Pancreas (tissue), 10 donors: ENCODE results near the gene ZMIZ2. TPM values are rescaled to one million over a fixed set of nuclear protein-coding genes. Genes with fewer than 3 reads are reported as not detected.

ENCODE experiments used
- ATAC-seq, 4 donors: fragments of 200-7000 bp; cut with Tn5 transposase; one replicate each; pipeline versions ENCODE4 v1.8.0 to v1.9.1; 2020; ENCODE audit warnings: mild to moderate bottlenecking in 4 of 4, moderate library complexity in 4 of 4
- DNase-seq, 6 donors: peaks; one replicate each; pipeline ENCODE4 v3.0.0-alpha.2; 2020
- FAIRE-seq: peaks from 2 replicates; lab custom pipeline; 2012; peaks lifted over from hg19 to GRCh38; lab: Jason Lieb, UNC
- H3K27ac ChIP-seq, 4 donors: fragments of 200-600 bp; sonication (generic); 1 replicate in 3 of 4; 2 replicates in 1 of 4; pipeline versions ENCODE4 v1.5.0 to v1.8.0; 2020
- H3K27me3 ChIP-seq, 4 donors: fragments of 200-600 bp; one replicate each; pipeline ENCODE4 v1.8.0; 2021
- H3K36me3 ChIP-seq, 3 donors: fragments of 200-600 bp; sonication (generic) in 1 of 3; one replicate each; pipeline versions ENCODE4 v1.5.0 to v1.8.0; 2020 to 2021
- H3K4me1 ChIP-seq, 3 donors: fragments of 200-600 bp; one replicate each; pipeline ENCODE4 v1.8.0; 2021
- H3K4me3 ChIP-seq, 4 donors: fragments of 200-600 bp; sonication (generic) in 2 of 4; one replicate each; pipeline versions ENCODE4 v1.5.0 to v1.8.0; 2020 to 2021
- H3K9me3 ChIP-seq, 4 donors: fragments of 200-600 bp; one replicate each; pipeline ENCODE4 v1.8.0; 2021
- CTCF ChIP-seq, 4 donors: fragments of 200-600 bp; sonication (generic) in 3 of 4; IDR thresholded peaks; one replicate each; pipeline versions ENCODE4 v1.5.0 to v1.8.0; 2021; ENCODE audit warnings: antibody characterized with exemption in 4 of 4
- WGBS, 2 donors: extraction: QIAGEN DNeasy Blood & Tissue Kit; methylation state at CpG; one replicate each; pipeline ENCODE4 v1.1.7; 2013; 5-methylcytosine and 5-hydroxymethylcytosine counted together
- intact Hi-C, 3 donors: fragments of 100-400 bp; cut with DNase I; formaldehyde crosslinking; loops; one replicate each; pipeline versions ENCODE4 v1.11.1 to v1.14.2; 2022
- polyA plus RNA-seq, 2 donors: library from polyadenylated mRNA; stranded (reverse); fragments of 200-250 nt; gene quantifications; one replicate each; pipeline ENCODE4 v1.2.3, GENCODE V29; 2013
- total RNA-seq, 6 donors: library from RNA; stranded (reverse); fragmentation: NEBNext Ultra II Directional in 4 of 6; extraction: Animal tissue kit (Norgen Biotek cat#: 25700) in 4 of 6; gene quantifications; one replicate each; pipeline versions ENCODE4 v1.2.1 to v1.2.4, GENCODE V29; 2021 to 2023
- donor health status: healthy with polysubstance abuse.
- donor health status: DM: no; HTN: no; CAD: no; lungs with moderate emphysema.
- donor health status: DM: no; HTN: no; CAD: no.
- donor health status: control.
- donor health status: control.
- donor health status: Bipolar disorder and iron deficiency.
- donor health status: DM: yes; HTN: yes; CAD: no.
- donor health status: DM: no; HTN: no; CAD: no.
- donor health status: DM: no; HTN: no; CAD: no.
- donor health status: DM: yes; HTN: yes; CAD: no.

ZMIZ2 gene
- total and polyA plus RNA-seq, 8 donors = 38.4 to 199 (median 58.1) TPM

- no peak overlapping the region for H3K27ac ChIP-seq
- peaks cover 0 to 48% (median 3%) of the 10 kb centered on the region in 3 donors for H3K36me3 ChIP-seq
Measured at GRCh38 chr7:44757311-44757710, 8.7 kb downstream of the ZMIZ2 start.

GRCh38 chr7:44757739-44758138 is 9.1 kb downstream of the ZMIZ2 start:
- H3K27ac ChIP-seq = no peak overlapping the region
- no peak for ATAC-seq
- FAIRE-seq = no peak

More at GRCh38 chr7:44757311-44757710, 8.7 kb downstream of the ZMIZ2 start:
- no peaks in the 10 kb centered on the region for H3K4me1 ChIP-seq
- ATAC-seq (no peak), DNase-seq (no peak), FAIRE-seq (no peak)
- 83 to 88% methylated on average over 9 to 10 of the region's 10 CpGs for WGBS, 2 donors
- intact Hi-C loops = no loop called here
- H3K9me3 ChIP-seq = no peaks in the 10 kb centered on the region
- no peaks in the 10 kb centered on the region for H3K27me3 ChIP-seq
- TF ChIP-seq CTCF (IDR thresholded peaks at IDR 0.05) = no peak
- H3K4me3 ChIP-seq = no peak overlapping the region

DNA sequence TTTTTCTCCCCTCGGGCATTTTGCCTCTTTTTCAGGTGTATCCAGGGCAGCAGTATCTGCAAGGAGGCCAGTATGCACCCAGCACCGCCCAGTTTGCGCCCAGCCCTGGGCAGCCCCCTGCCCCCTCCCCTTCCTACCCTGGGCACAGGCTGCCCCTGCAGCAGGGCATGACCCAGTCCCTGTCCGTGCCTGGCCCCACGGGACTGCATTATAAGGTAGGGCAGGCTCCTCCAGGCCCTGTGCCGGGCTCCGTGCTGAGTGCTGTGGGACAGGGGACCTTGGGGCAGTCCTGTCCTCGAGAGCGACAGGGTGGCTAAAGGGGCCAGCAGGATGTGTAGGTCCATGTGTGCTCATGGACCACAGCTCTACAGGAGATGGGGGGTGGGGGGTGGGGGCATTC is 10.6 kb downstream of the ZMIZ2 start:
- peak in 2 of 6 donors; percentile 48 to 67 for DNase-seq
- intact Hi-C loops = no loop called here
- WGBS, 2 donors = 87 to 94% methylated on average over 9 of the region's 9 CpGs
- no peak for ATAC-seq
- H3K4me1 ChIP-seq = no peaks in the 10 kb centered on the region
- peaks cover 0 to 64% (median 18%) of the 10 kb centered on the region in 3 donors for H3K36me3 ChIP-seq
- H3K9me3 ChIP-seq = no peaks in the 10 kb centered on the region
- no peak overlapping the region for H3K27ac ChIP-seq
- H3K27me3 ChIP-seq = no peaks in the 10 kb centered on the region
- no peak for FAIRE-seq
- H3K4me3 ChIP-seq = no peak overlapping the region
- TF ChIP-seq CTCF (IDR thresholded peaks at IDR 0.05) = no peak

More at GRCh38 chr7:44757739-44758138, 9.1 kb downstream of the ZMIZ2 start:
- H3K4me1 ChIP-seq = no peaks in the 10 kb centered on the region
- H3K9me3 ChIP-seq = no peaks in the 10 kb centered on the region
- no peak overlapping the region for H3K4me3 ChIP-seq
- WGBS, 2 donors = 85 to 99% methylated on average over 7 of the region's 7 CpGs
- DNase-seq = no peak
- intact Hi-C loops = no loop called here
- H3K27me3 ChIP-seq = no peaks in the 10 kb centered on the region
- H3K36me3 ChIP-seq = peaks cover 0 to 49% (median 3%) of the 10 kb centered on the region in 3 donors
- no peak for TF ChIP-seq CTCF (IDR thresholded peaks at IDR 0.05)

- WGBS, 2 donors = 87 to 90% methylated on average over 17 to 18 of the region's 18 CpGs
- no peak for FAIRE-seq
- TF ChIP-seq CTCF (IDR thresholded peaks at IDR 0.05) = no peak
- no peak overlapping the region for H3K4me3 ChIP-seq
- no peaks in the 10 kb centered on the region for H3K9me3 ChIP-seq
- H3K27me3 ChIP-seq = no peaks in the 10 kb centered on the region
- no peak for ATAC-seq
- no peak overlapping the region for H3K27ac ChIP-seq
- peak in 2 of 6 donors; percentile 53 to 76 for DNase-seq
- intact Hi-C loops = no loop called here
- H3K36me3 ChIP-seq = peaks cover 3 to 73% (median 26%) of the 10 kb centered on the region in 3 donors
- no peaks in the 10 kb centered on the region for H3K4me1 ChIP-seq
Measured at GRCh38 chr7:44760034-44760580, 11.5 kb downstream of the ZMIZ2 start.
